H9 (cell line): Measurements from ENCODE around the gene GGCT. TPM values are rescaled to one million over a fixed set of nuclear protein-coding genes. Genes with fewer than 3 reads are reported as not detected.

Experiments used
- DNase-seq: peaks from one replicate; pipeline ENCODE4 v3.0.0-alpha.2; 2017
- H2AFZ ChIP-seq: one replicate; pipeline ENCODE4 v1.6.1; 2013; ENCODE audit warnings: mild to moderate bottlenecking, low read length, control low read depth, moderate library complexity
- H2AK5ac ChIP-seq: 2 replicates; pipeline ENCODE4 v1.6.1; 2013; ENCODE audit warnings: low read length, control low read depth, mixed read lengths; ENCODE audit not compliant: insufficient read length
- H2BK120ac ChIP-seq: one replicate; pipeline ENCODE4 v1.6.1; 2013; ENCODE audit warnings: low read depth, mild to moderate bottlenecking, low read length, control low read depth, inconsistent platforms; ENCODE audit not compliant: poor library complexity, severe bottlenecking
- H2BK12ac ChIP-seq: 2 replicates; pipeline ENCODE4 v1.6.1; 2013; ENCODE audit warnings: low read length, control low read depth, mixed read lengths, low read depth; ENCODE audit not compliant: insufficient read length
- H2BK15ac ChIP-seq: 2 replicates; pipeline ENCODE4 v1.6.1; 2013; ENCODE audit warnings: low read depth, low read length, control low read depth
- H2BK20ac ChIP-seq: one replicate; pipeline ENCODE4 v1.6.1; 2013; ENCODE audit warnings: low read depth, mild to moderate bottlenecking, low read length, control low read depth, inconsistent platforms; ENCODE audit not compliant: poor library complexity, severe bottlenecking
- H2BK5ac ChIP-seq: 2 replicates; pipeline ENCODE4 v1.6.1; 2013; ENCODE audit warnings: low read length, control low read depth, mixed read lengths; ENCODE audit not compliant: insufficient read length
- H3K14ac ChIP-seq: 2 replicates; pipeline ENCODE4 v1.6.1; 2013; ENCODE audit warnings: low read length, control low read depth; ENCODE audit not compliant: insufficient read depth
- H3K18ac ChIP-seq: 2 replicates; pipeline ENCODE4 v1.6.1; 2013; ENCODE audit warnings: low read depth, mild to moderate bottlenecking, mixed read lengths, low read length, control low read depth; ENCODE audit not compliant: insufficient read length
- H3K23ac ChIP-seq: 2 replicates; pipeline ENCODE4 v1.6.1; 2013; ENCODE audit warnings: low read length, control low read depth, mixed read lengths, low read depth; ENCODE audit not compliant: insufficient read length
- H3K23me2 ChIP-seq: 2 replicates; pipeline ENCODE4 v1.6.1; 2013; ENCODE audit warnings: low read depth, mild to moderate bottlenecking, mixed read lengths, low read length, control low read depth; ENCODE audit not compliant: insufficient read length, poor library complexity, severe bottlenecking
- H3K27ac ChIP-seq: 2 replicates; pipeline ENCODE4 v1.5.1; 2013; ENCODE audit warnings: low read length, control low read depth, mixed read lengths, low read depth; ENCODE audit not compliant: insufficient read length
- H3K27me3 ChIP-seq: 2 replicates; pipeline ENCODE4 v1.6.1; 2013; ENCODE audit warnings: low read length, control low read depth, inconsistent platforms; ENCODE audit not compliant: insufficient read depth
- H3K4ac ChIP-seq: 2 replicates; pipeline ENCODE4 v1.6.1; 2013; ENCODE audit warnings: low read depth, mild to moderate bottlenecking, control low read depth, inconsistent platforms, low read length, moderate library complexity
- H3K4me1 ChIP-seq: 2 replicates; pipeline ENCODE4 v1.6.1; 2013; ENCODE audit warnings: low read length, control low read depth, inconsistent platforms; ENCODE audit not compliant: insufficient read depth
- H3K4me2 ChIP-seq: 2 replicates; pipeline ENCODE4 v1.6.1; 2013; ENCODE audit warnings: low read length, control low read depth, mixed read lengths; ENCODE audit not compliant: insufficient read length, insufficient read depth
- H3K56ac ChIP-seq: 2 replicates; pipeline ENCODE4 v1.6.1; 2013; ENCODE audit warnings: low read depth, mild to moderate bottlenecking, mixed read lengths, low read length, control low read depth; ENCODE audit not compliant: insufficient read length
- H3K79me1 ChIP-seq: 2 replicates; pipeline ENCODE4 v1.6.1; 2013; ENCODE audit warnings: low read depth, mild to moderate bottlenecking, moderate library complexity, low read length, control low read depth, inconsistent platforms; ENCODE audit not compliant: insufficient read depth, poor library complexity, severe bottlenecking
- H3K79me2 ChIP-seq: 2 replicates; pipeline ENCODE4 v1.6.1; 2013; ENCODE audit warnings: low read length, control low read depth, inconsistent platforms; ENCODE audit not compliant: insufficient read depth
- H3K9ac ChIP-seq: 2 replicates; pipeline ENCODE4 v1.6.1; 2013; ENCODE audit warnings: low read length, control low read depth, mixed read lengths; ENCODE audit not compliant: insufficient read length; ENCODE audit errors: extremely low read depth
- H3K9me3 ChIP-seq: one replicate; pipeline ENCODE4 v1.6.1; 2013; ENCODE audit warnings: low read depth, low read length, inconsistent platforms; ENCODE audit not compliant: control insufficient read depth
- H3T11ph ChIP-seq: one replicate; pipeline ENCODE4 v1.6.1; 2013; ENCODE audit warnings: mild to moderate bottlenecking, low read length, control low read depth, inconsistent platforms
- H4K20me1 ChIP-seq: one replicate; pipeline ENCODE4 v1.6.1; 2013; ENCODE audit not compliant: control insufficient read depth, insufficient read length, insufficient read depth
- H4K5ac ChIP-seq: 2 replicates; pipeline ENCODE4 v1.6.1; 2013; ENCODE audit warnings: low read depth, mild to moderate bottlenecking, mixed read lengths, low read length, control low read depth; ENCODE audit not compliant: insufficient read length
- H4K8ac ChIP-seq: replicated peaks from 2 replicates; pipeline ENCODE4 v1.6.1; 2013; ENCODE audit warnings: low read length, control low read depth, mixed read lengths, low read depth; ENCODE audit not compliant: insufficient read length
- H4K91ac ChIP-seq: 2 replicates; pipeline ENCODE4 v1.6.1; 2013; ENCODE audit warnings: low read depth, mild to moderate bottlenecking, moderate library complexity, mixed read lengths, low read length, control low read depth; ENCODE audit not compliant: insufficient read length
- H3K27ac Mint-ChIP-seq, 3 experiments: 2 replicates in 2 of 3; 3 replicates in 1 of 3; pipeline ENCODE4 v1.8.0; 2020 to 2021; ENCODE audit warnings: mixed read lengths in 3 of 3, mild to moderate bottlenecking in 1 of 3, moderate library complexity in 1 of 3
- H3K27me3 Mint-ChIP-seq: 2 replicates; pipeline ENCODE4 v1.8.0; 2021; ENCODE audit warnings: low read depth, mild to moderate bottlenecking, moderate library complexity, mixed read lengths
- H3K36me3 Mint-ChIP-seq, 3 experiments: 2 replicates in 2 of 3; 3 replicates in 1 of 3; pipeline ENCODE4 v1.8.0; 2020 to 2021; ENCODE audit warnings: low read depth in 3 of 3, mixed read lengths in 3 of 3; ENCODE audit not compliant: insufficient read depth in 1 of 3
- H3K4me1 Mint-ChIP-seq, 2 experiments: 2 replicates each; pipeline ENCODE4 v1.8.0; 2020; ENCODE audit warnings: mixed read lengths in 2 of 2
- H3K4me3 Mint-ChIP-seq, 2 experiments: 2 replicates in 1 of 2; 3 replicates in 1 of 2; pipeline ENCODE4 v1.8.0; 2020 to 2021; ENCODE audit warnings: mild to moderate bottlenecking in 2 of 2, mixed read lengths in 2 of 2, moderate library complexity in 1 of 2
- H3K9me3 Mint-ChIP-seq, 2 experiments: 2 replicates in 1 of 2; 3 replicates in 1 of 2; pipeline ENCODE4 v1.8.0; 2020; ENCODE audit warnings: mild to moderate bottlenecking in 2 of 2, mixed read lengths in 2 of 2, moderate library complexity in 1 of 2
- WGBS: extraction: QIAGEN DNeasy Blood & Tissue Kit; methylation state at CpG from one replicate; pipeline ENCODE4 v1.1.7; 2013; ENCODE audit warnings: missing lambda C conversion rate, low lambda C conversion rate, mixed read lengths; ENCODE audit not compliant: insufficient read length; ENCODE audit errors: extremely low coverage; 5-methylcytosine and 5-hydroxymethylcytosine counted together
- total RNA-seq: library from RNA; stranded (reverse); gene quantifications from 2 replicates; pipeline ENCODE4 v1.2.1, GENCODE V29; 2021
- TF ChIP-seq, protein P1 (sequence below): fragments of 200-600 bp; sonication (generic); conservative IDR thresholded peaks from 3 replicates; pipeline ENCODE4 v1.8.0; 2021; ENCODE audit warnings: antibody characterized with exemption, mild to moderate bottlenecking

Gene GGCT
- total RNA-seq, 1 experiment from 2014 or later: 84.9 TPM

GRCh38 chr7:30459591-30460245 is 44.9 kb downstream of the GGCT start:
- no peak overlapping the region for H3K4me2 ChIP-seq
- H3K79me1 ChIP-seq: no peaks in the 10 kb centered on the region
- H3K27me3 Mint-ChIP-seq: no peaks in the 10 kb centered on the region
- peak overlapping the region in 2 of 3 experiments; percentile 24 to 25; a peak in 1 of 7 replicates for H3K27ac Mint-ChIP-seq
- H3K36me3 Mint-ChIP-seq: peaks cover 2 to 6% (median 5%) of the 10 kb centered on the region in 3 experiments; a peak in 5 of 7 replicates
- H3K56ac ChIP-seq: no peak overlapping the region
- no peak overlapping the region for H2BK12ac ChIP-seq
- H3K79me2 ChIP-seq: no peaks in the 10 kb centered on the region
- no peak overlapping the region for H3K23ac ChIP-seq
- H3K4me1 ChIP-seq: no peaks in the 10 kb centered on the region
- no peaks in the 10 kb centered on the region for H3K23me2 ChIP-seq
- H4K5ac ChIP-seq: no peak overlapping the region
- H3K27ac ChIP-seq: no peak overlapping the region
- H3K9ac ChIP-seq: no peak overlapping the region
- no peak overlapping the region for H2BK20ac ChIP-seq
- TF ChIP-seq, protein P1, sequence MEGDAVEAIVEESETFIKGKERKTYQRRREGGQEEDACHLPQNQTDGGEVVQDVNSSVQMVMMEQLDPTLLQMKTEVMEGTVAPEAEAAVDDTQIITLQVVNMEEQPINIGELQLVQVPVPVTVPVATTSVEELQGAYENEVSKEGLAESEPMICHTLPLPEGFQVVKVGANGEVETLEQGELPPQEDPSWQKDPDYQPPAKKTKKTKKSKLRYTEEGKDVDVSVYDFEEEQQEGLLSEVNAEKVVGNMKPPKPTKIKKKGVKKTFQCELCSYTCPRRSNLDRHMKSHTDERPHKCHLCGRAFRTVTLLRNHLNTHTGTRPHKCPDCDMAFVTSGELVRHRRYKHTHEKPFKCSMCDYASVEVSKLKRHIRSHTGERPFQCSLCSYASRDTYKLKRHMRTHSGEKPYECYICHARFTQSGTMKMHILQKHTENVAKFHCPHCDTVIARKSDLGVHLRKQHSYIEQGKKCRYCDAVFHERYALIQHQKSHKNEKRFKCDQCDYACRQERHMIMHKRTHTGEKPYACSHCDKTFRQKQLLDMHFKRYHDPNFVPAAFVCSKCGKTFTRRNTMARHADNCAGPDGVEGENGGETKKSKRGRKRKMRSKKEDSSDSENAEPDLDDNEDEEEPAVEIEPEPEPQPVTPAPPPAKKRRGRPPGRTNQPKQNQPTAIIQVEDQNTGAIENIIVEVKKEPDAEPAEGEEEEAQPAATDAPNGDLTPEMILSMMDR: no peak
- H2BK15ac ChIP-seq: no peak overlapping the region
- H4K20me1 ChIP-seq: no peaks in the 10 kb centered on the region
- no peak overlapping the region for H2AFZ ChIP-seq
- no peak overlapping the region for H4K91ac ChIP-seq
- DNase-seq: no peak
- H3K18ac ChIP-seq: no peak overlapping the region
- H4K8ac ChIP-seq: no peak overlapping the region
- H2BK5ac ChIP-seq: no peak overlapping the region
- H3K4me1 Mint-ChIP-seq: peaks cover 5 to 17% of the 10 kb centered on the region in 2 experiments
- no CpG with 5 or more reads among the region's 9 CpGs for WGBS
- H3K9me3 Mint-ChIP-seq: no peaks in the 10 kb centered on the region
- H2BK120ac ChIP-seq: no peak overlapping the region
- H3K27me3 ChIP-seq: no peaks in the 10 kb centered on the region
- H3T11ph ChIP-seq: no peak overlapping the region
- no peak overlapping the region for H3K4me3 Mint-ChIP-seq
- no peaks in the 10 kb centered on the region for H3K9me3 ChIP-seq
- no peak overlapping the region for H3K14ac ChIP-seq
- no peak overlapping the region for H2AK5ac ChIP-seq
- no peak overlapping the region for H3K4ac ChIP-seq
